Stimulated activated CD4-positive, alpha-beta T cell treated with anti-CD3 and anti-CD28 coated beads, Interleukin-15, amount 100 ng/mL, for 1 hour (primary cell): ENCODE data around the gene ADAD2.

Experiments used
- DNase-seq, 2 donors: peaks; one replicate each; pipeline ENCODE4 v3.0.0-alpha.2; 2020; ENCODE audit warnings: low read depth in 1 of 2, low spot score in 1 of 2

The ADAD2 gene

DNA sequence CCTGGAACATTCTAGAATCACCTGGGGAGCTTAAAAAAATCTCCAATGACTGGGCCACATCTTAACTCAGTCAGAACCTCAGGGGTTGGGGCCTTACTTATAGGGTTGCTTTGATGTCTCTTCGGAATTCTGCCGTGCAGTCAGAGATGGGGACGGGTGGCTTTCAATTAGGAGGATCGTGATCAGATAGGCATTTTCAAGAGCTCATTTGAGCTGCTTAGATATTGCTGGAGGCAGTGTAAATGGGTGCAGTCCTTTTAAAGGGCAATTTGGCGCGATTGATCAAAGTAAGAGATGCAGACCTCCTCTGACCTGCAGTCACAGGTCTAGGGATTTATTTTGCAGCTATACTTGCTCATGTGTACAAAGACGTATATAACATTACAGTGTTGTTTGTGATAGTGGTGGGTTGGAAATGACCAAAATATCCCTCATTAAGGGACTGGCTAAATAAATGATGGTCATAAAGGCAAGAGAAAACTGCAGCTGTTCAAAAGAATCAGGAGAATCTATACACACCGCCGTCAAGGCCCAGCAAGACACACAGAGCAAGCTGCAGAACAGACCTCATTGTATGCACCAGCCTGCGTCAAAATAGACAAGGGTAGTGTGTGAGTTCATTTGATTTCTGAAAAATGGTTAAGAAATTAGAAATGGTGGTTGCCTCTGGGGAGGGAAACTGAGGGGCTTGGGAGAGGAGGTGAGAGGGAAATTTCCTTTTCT is 55.2 kb downstream of the ADAD2 start:
- DNase-seq = no peak

DNA sequence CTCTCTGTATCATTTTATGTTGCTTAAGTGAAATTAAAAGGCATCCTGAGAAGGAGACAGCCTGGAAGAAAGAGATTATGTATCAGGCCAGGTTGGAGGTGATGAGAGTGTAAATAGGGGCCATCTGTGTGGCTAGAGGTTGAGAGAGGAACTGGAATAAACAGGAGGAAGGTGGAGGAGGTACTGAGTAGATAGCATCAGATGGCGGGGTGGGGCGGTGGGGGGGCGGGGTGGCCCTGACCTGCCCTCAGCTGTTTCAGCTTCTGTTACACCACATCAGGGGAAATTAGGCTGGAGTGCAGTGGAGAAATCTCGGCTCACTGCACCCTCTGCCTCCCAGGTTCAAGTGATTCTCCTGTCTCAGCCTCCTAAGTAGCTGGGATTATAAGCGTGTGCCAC is 55.7 kb downstream of the ADAD2 start:
- DNase-seq = no peak
